GM18951 (cell line): ENCODE measurements around the gene RUNX1.

ENCODE experiments used
- POLR2A ChIP-seq: IDR thresholded peaks from 4 replicates; pipeline ENCODE4 v1.6.1; 2011; ENCODE audit warnings: mild to moderate bottlenecking; ENCODE audit not compliant: insufficient read length, insufficient read depth; ENCODE audit errors: extremely low read depth
- in situ Hi-C: fragments of 300-500 bp; cut with MboI; formaldehyde crosslinking; loops from one replicate; pipeline ENCODE4 v1.12.0; 2022; ENCODE audit warnings: low sequenced_read_pairs, mixed read lengths, inconsistent platforms; ENCODE audit not compliant: unreplicated experiment

Gene RUNX1

DNA sequence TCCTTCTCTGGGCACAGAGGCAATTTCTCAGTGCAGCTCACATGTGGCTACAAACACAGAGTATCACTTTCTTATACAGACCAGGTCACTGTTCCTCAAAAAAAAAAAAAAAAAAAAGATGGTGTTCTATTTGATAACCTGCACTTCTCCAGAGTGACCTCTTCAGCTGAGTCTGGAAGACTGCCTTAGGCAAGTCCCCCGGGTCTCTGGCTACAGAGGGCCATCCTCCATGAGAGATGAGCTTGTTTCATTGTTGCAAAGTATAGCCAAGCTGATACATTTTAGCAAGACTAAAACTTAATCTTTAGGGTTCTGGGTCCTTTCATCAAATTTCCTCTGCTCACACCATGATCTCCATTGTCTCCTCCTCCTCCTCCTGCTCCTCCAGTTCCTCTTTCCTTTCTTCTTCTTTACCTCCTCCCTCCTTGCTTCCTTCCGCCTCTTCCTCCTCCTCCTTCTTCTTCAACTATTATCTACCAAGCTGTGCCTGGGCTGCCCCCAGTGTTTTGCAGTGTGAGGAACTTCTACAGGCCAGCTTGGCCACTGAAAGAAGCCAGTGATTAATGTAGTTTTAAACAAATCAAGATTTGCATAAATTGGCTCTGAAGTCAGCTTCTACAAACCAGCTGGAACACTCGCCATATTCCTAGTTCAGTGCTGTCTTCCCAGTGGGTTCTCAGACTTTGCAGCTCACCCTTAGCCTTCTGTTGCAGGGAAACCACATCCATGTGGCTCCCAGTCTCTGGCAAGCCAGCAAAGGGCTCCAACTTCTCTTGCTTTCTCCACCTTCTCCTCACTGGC lies 139.4 kb downstream of the RUNX1 start:
- TF ChIP-seq POLR2A = no peak
- in situ Hi-C loops = no loop called here

- in situ Hi-C loops = no loop called here
- TF ChIP-seq POLR2A = no peak
Observed at GRCh38 chr21:34908419-34909055, 140.6 kb downstream of the RUNX1 start.

DNA sequence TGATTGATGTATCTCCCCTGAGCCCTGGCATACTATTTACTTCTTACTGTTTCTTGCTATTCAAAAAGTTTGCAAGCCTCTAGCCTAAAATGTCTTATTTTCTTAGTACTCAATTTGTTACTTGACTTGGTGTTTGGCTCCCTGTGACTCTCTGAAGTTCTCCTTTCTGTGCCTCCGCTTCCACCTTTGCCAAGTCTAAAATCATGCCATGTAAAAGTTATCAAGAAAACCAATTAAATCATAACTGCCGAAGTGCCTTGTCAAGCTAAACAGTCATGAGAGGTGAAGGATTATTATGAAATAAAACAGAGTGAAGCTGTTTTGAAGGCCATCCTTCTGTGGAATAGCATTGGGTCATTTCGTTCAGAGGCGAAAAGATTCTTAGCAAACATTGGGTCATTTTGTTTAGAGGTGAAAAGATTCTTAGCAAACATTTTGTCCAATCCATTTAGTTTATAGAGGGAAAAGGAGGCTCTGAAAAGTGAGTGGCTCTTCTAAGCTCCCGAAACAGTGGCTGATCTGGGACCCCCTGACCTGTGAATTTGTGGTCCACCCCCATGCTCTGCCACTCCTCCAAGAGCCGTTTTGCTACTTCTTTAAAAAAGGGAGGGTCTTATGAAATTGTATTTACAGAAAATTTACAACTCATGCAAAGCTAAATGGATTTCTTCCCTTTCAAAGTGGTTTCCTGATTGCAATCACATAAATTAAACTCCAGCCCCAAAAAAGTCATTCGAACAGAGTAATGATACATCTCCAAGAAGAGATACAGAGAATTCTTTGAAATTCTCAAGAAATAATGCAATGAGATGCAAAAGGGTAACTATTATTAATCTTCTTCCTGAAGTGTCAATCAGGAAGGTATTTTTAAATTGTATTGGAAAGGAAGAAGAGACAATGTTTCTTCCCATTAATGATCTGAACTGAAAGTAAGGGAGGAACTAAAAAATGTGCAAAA lies 141.4 kb downstream of the RUNX1 start:
- no peak for TF ChIP-seq POLR2A
- in situ Hi-C loops = no loop called here

GRCh38 chr21:34906401-34906800 lies 142.7 kb downstream of the RUNX1 start:
- no peak for TF ChIP-seq POLR2A
- in situ Hi-C loops = no loop called here

- TF ChIP-seq POLR2A = no peak
- in situ Hi-C loops = no loop called here
Observed at GRCh38 chr21:34905218-34905537, 143.9 kb downstream of the RUNX1 start.

DNA sequence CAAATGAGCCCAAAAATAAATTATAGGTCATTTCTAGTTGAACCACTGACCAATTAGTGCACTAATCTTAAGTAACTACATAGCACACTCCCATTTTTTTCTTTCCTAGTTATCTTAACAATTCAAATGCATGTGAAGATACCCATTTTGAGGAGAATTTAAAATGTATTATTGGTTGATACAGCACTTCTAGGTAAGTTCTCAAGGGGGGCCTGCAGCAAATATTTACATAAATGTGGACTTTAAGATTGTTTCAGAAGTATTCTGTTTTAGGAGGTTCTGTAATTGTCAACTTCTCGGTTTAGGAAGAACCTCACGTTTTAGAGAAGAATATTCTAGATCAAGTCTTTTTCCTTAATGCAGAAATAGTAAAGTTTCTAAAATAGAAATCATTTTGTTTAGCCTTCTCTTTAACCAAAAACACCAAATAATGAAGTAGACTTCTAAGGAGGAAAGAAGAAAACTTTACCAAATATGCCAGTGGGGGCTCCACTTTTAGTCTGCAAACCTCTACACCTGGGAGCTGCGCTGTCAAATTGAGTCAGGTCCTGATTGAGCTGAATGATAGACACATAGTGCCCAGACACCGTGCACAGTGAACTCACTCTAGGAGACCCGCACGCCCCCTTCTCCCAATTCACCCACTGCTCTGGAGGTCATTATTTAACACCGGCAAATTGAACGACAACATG lies 144.4 kb downstream of the RUNX1 start:
- in situ Hi-C loops = no loop called here
- no peak for TF ChIP-seq POLR2A

DNA sequence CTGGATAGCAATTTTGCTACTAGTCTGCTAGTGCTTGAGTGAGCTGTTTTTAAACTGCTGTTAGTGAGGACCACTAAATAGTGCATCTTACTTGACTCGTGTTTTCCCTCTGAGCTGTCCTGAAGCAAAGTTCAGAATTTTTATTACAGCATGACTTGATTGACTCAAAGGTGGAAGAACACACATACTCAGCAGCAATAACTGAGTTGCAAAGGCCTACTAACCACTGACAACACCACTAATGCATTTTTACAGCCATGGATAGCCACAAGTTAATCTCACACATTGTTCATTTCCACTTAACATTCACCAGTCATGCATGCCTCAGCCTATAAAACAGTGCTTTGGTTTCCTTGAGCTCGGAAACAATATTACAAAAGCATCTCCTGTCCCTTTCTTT lies 148.7 kb downstream of the RUNX1 start:
- in situ Hi-C loops = no loop called here
- no peak for TF ChIP-seq POLR2A

- TF ChIP-seq POLR2A = no peak
- in situ Hi-C loops = no loop called here
Observed at GRCh38 chr21:34899760-34900159, 149.3 kb downstream of the RUNX1 start.

- in situ Hi-C loops = no loop called here
- TF ChIP-seq POLR2A = no peak
Observed at GRCh38 chr21:34899302-34899701, 149.8 kb downstream of the RUNX1 start.

DNA sequence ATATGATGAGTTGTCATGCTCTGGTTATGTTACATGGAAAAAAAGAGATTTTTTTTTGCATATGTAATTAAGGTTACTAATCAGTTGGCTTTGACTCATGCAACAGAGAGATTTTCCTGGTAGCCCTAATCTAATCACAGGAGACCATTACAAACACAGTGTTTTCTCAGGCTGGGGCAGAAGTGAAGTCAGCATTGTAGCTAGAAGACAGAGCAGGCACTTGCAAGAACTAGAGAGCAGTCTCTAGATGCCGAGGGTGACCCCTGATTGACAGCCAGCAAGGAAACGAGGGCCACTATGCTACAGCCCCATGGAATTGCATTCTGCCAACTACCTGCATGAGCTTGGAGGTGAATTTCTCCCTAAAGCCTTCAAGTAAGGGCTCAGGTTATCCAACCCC lies 151.3 kb downstream of the RUNX1 start:
- TF ChIP-seq POLR2A = no peak
- in situ Hi-C loops = no loop called here

GRCh38 chr21:34894401-34894800 lies 154.7 kb downstream of the RUNX1 start:
- in situ Hi-C loops = no loop called here
- no peak for TF ChIP-seq POLR2A

GRCh38 chr21:34892209-34892608 lies 156.9 kb downstream of the RUNX1 start:
- no peak for TF ChIP-seq POLR2A

GRCh38 chr21:34891613-34891943 lies 157.5 kb downstream of the RUNX1 start:
- TF ChIP-seq POLR2A = no peak
- in situ Hi-C loops = no loop called here

More at GRCh38 chr21:34892209-34892608, 156.9 kb downstream of the RUNX1 start:
- in situ Hi-C loops = no loop called here
